Brain pericyte (primary cell): Measurements from ENCODE around the gene DLD.
"Not testable (repeated sequence)": the region's sequence is repeated elsewhere in the genome, so short reads cannot be mapped to it uniquely, and the experiment has no call there.

Source experiments
- DNase-seq: peaks from one replicate; pipeline ENCODE4 v3.0.0-alpha.2; 2012; ENCODE audit warnings: low read depth, low spot score

The DLD gene

GRCh38 chr7:107890962-107891635, at the start of gene DLD:
Gene DLD (plus strand): TSS chr7:107891183. CDS start chr7:107891251, 68 bp downstream.
- DNase-seq, result peak; percentile 78

- DNase-seq, result no peak
Measured at GRCh38 chr7:107842213-107842612, 48.8 kb upstream of the DLD start.

- no peak for DNase-seq
Measured at GRCh38 chr7:107843184-107843583, 47.8 kb upstream of the DLD start.

- no peak for DNase-seq
Measured at GRCh38 chr7:107846324-107846723, 44.7 kb upstream of the DLD start.

GRCh38 chr7:107847168-107847835, 43.7 kb upstream of the DLD start:
- DNase-seq, result no peak

GRCh38 chr7:107847836-107848175, 43.2 kb upstream of the DLD start:
- DNase-seq, result not testable (repeated sequence)

GRCh38 chr7:107848211-107848610, 42.8 kb upstream of the DLD start:
- not testable (repeated sequence) for DNase-seq

- no peak for DNase-seq
Measured at GRCh38 chr7:107850216-107850615, 40.8 kb upstream of the DLD start.

GRCh38 chr7:107850643-107851042, 40.3 kb upstream of the DLD start:
- DNase-seq, result no peak

- DNase-seq, result no peak
Measured at GRCh38 chr7:107854454-107854853, 36.5 kb upstream of the DLD start.

- no peak for DNase-seq
Measured at GRCh38 chr7:107854989-107855388, 36.0 kb upstream of the DLD start.

- DNase-seq, result no peak
Measured at GRCh38 chr7:107856806-107857540, 34.0 kb upstream of the DLD start.

GRCh38 chr7:107857541-107857912, 33.5 kb upstream of the DLD start:
- no peak for DNase-seq

GRCh38 chr7:107858280-107858679, 32.7 kb upstream of the DLD start:
- no peak for DNase-seq

GRCh38 chr7:107860279-107860961, 30.6 kb upstream of the DLD start:
- DNase-seq, result no peak

- no peak for DNase-seq
Measured at GRCh38 chr7:107860981-107861652, 29.9 kb upstream of the DLD start.

- no peak for DNase-seq
Measured at GRCh38 chr7:107865956-107866775, 24.8 kb upstream of the DLD start.

GRCh38 chr7:107867858-107868466, 23.0 kb upstream of the DLD start:
- no peak for DNase-seq

GRCh38 chr7:107870427-107871000, 20.5 kb upstream of the DLD start:
- DNase-seq, result no peak

- no peak for DNase-seq
Measured at GRCh38 chr7:107874111-107874510, 16.9 kb upstream of the DLD start.
